Sigmoid colon (tissue), 4 donors: ENCODE measurements around the gene IL23R.

Source experiments
- CTCF ChIP-seq, 4 experiments: fragments of 450-650 bp in 3 of 4; fragments of 200-600 bp in 1 of 4; IDR thresholded peaks; one replicate each; pipeline ENCODE4 v1.5.1; 2016 to 2019; ENCODE audit warnings: antibody characterized with exemption in 4 of 4, mild to moderate bottlenecking in 3 of 4, moderate library complexity in 2 of 4
- EP300 ChIP-seq, 4 donors: sonication (generic); formaldehyde crosslinking; IDR thresholded peaks; one replicate each; pipeline ENCODE4 v1.6.1; 2017; ENCODE audit warnings: antibody characterized with exemption in 4 of 4
- POLR2A ChIP-seq, 2 donors: fragments of 450-650 bp; IDR thresholded peaks; one replicate each; pipeline ENCODE4 v1.6.1; 2016; ENCODE audit warnings: antibody characterized with exemption in 2 of 2, mild to moderate bottlenecking in 2 of 2, moderate library complexity in 2 of 2
- POLR2AphosphoS5 ChIP-seq, 4 donors: sonication (generic); formaldehyde crosslinking; IDR thresholded peaks; one replicate each; pipeline ENCODE4 v1.6.1; 2017; ENCODE audit warnings: antibody characterized with exemption in 4 of 4

DNA sequence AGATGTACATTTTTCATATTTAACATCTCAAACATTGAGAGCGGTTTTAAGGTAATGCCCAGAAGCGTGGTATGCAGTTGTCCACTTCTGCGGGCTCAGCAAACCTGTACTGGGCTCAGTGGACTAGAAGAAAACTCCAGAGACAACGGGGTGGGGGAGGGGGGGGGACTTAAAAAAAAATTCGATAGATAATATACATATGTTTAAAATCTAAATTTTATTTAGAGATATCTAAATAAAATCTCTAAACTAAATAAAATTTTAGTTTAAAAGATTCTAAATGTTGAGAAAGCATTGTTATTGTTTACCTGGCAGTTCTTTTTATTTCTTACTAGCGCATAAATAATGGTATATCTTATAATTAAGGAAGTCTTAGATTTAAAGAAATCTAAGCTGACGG is 140.3 kb downstream of the IL23R start:
- no peak for TF ChIP-seq CTCF (IDR thresholded peaks at IDR 0.05)
- TF ChIP-seq EP300 (IDR thresholded peaks at IDR 0.05), result no peak
- TF ChIP-seq POLR2A (IDR thresholded peaks at IDR 0.05), result no peak
- no peak for TF ChIP-seq POLR2AphosphoS5 (IDR thresholded peaks at IDR 0.05)
